Trophoblast cell (in vitro differentiated cells and primary cell): ENCODE results near the gene C7orf57.

ENCODE experiments used
- DNase-seq, 2 donors: peaks; one replicate each; pipeline ENCODE4 v3.0.0-alpha.2; 2016
- H2AFZ ChIP-seq: 2 replicates; pipeline ENCODE4 v1.6.1; 2013; ENCODE audit warnings: low read length, moderate library complexity, mild to moderate bottlenecking; ENCODE audit not compliant: insufficient read depth, poor library complexity
- H2AK5ac ChIP-seq: 2 replicates; pipeline ENCODE4 v1.6.1; 2013; ENCODE audit warnings: mild to moderate bottlenecking, low read length
- H2BK120ac ChIP-seq: 2 replicates; pipeline ENCODE4 v1.6.1; 2013; ENCODE audit warnings: low read length, mild to moderate bottlenecking, moderate library complexity; ENCODE audit not compliant: insufficient read depth, poor library complexity
- H2BK12ac ChIP-seq: 2 replicates; pipeline ENCODE4 v1.6.1; 2013; ENCODE audit warnings: mild to moderate bottlenecking, low read length, moderate library complexity
- H2BK5ac ChIP-seq: 2 replicates; pipeline ENCODE4 v1.6.1; 2013; ENCODE audit warnings: low read length, low read depth, moderate library complexity, mild to moderate bottlenecking; ENCODE audit not compliant: poor library complexity
- H3K14ac ChIP-seq: 2 replicates; pipeline ENCODE4 v1.6.1; 2013; ENCODE audit warnings: mild to moderate bottlenecking, low read length
- H3K18ac ChIP-seq: 2 replicates; pipeline ENCODE4 v1.6.1; 2013; ENCODE audit warnings: mild to moderate bottlenecking, low read length
- H3K23ac ChIP-seq: 2 replicates; pipeline ENCODE4 v1.6.1; 2013; ENCODE audit warnings: low read length
- H3K27ac ChIP-seq: 2 replicates; pipeline ENCODE4 v1.5.1; 2013; ENCODE audit warnings: low read depth, mild to moderate bottlenecking, inconsistent platforms, low read length, moderate library complexity
- H3K27me3 ChIP-seq: 2 replicates; pipeline ENCODE4 v1.6.1; 2013; ENCODE audit warnings: inconsistent platforms, mild to moderate bottlenecking, low read length, moderate library complexity; ENCODE audit not compliant: insufficient read depth
- H3K36me3 ChIP-seq, 2 experiments: 1 replicate in 1 of 2; 2 replicates in 1 of 2; pipeline ENCODE4 v1.6.1; 2013; ENCODE audit warnings: low read length in 2 of 2, mild to moderate bottlenecking in 2 of 2, moderate library complexity in 1 of 2; ENCODE audit not compliant: insufficient read depth in 2 of 2, control insufficient read depth in 1 of 2
- H3K4ac ChIP-seq: 2 replicates; pipeline ENCODE4 v1.6.1; 2013; ENCODE audit warnings: low read depth, mild to moderate bottlenecking, low read length, moderate library complexity
- H3K4me1 ChIP-seq, 2 experiments: 1 replicate in 1 of 2; 2 replicates in 1 of 2; pipeline ENCODE4 v1.6.1; 2013; ENCODE audit warnings: low read length in 2 of 2, mild to moderate bottlenecking in 2 of 2, moderate library complexity in 1 of 2; ENCODE audit not compliant: insufficient read depth in 2 of 2, control insufficient read depth in 1 of 2
- H3K4me2 ChIP-seq: 2 replicates; pipeline ENCODE4 v1.6.1; 2013; ENCODE audit warnings: inconsistent platforms, mild to moderate bottlenecking, low read length, moderate library complexity
- H3K4me3 ChIP-seq: 2 replicates; pipeline ENCODE4 v1.5.1; 2013; ENCODE audit warnings: mild to moderate bottlenecking, low read depth, low read length, inconsistent platforms
- H3K79me1 ChIP-seq: one replicate; pipeline ENCODE4 v1.6.1; 2013; ENCODE audit warnings: low read length
- H3K79me2 ChIP-seq: 2 replicates; pipeline ENCODE4 v1.6.1; 2013; ENCODE audit warnings: low read length, mild to moderate bottlenecking; ENCODE audit not compliant: control insufficient read depth, insufficient read depth, poor library complexity
- H3K9ac ChIP-seq: 2 replicates; pipeline ENCODE4 v1.6.1; 2013; ENCODE audit warnings: mild to moderate bottlenecking, low read length
- H3K9me3 ChIP-seq: 2 replicates; pipeline ENCODE4 v1.6.1; 2013; ENCODE audit warnings: low read depth, mild to moderate bottlenecking, control low read depth, inconsistent platforms, low read length; ENCODE audit not compliant: insufficient read depth
- H4K12ac ChIP-seq: 2 replicates; pipeline ENCODE4 v1.6.1; 2013; ENCODE audit warnings: low read depth, mild to moderate bottlenecking, low read length, moderate library complexity
- H4K8ac ChIP-seq: 2 replicates; pipeline ENCODE4 v1.6.1; 2013; ENCODE audit warnings: low read depth, mild to moderate bottlenecking, low read length, moderate library complexity
- H4K91ac ChIP-seq: one replicate; pipeline ENCODE4 v1.6.1; 2013; ENCODE audit warnings: low read depth, mild to moderate bottlenecking, low read length, moderate library complexity
- WGBS: extraction: QIAGEN DNeasy Blood & Tissue Kit; methylation state at CpG from one replicate; pipeline ENCODE4 v1.1.7; 2013; ENCODE audit warnings: missing lambda C conversion rate; ENCODE audit not compliant: insufficient read length, insufficient coverage; ENCODE audit errors: extremely low coverage; 5-methylcytosine and 5-hydroxymethylcytosine counted together

C7orf57 gene

GRCh38 chr7:48052748-48053147, 17.4 kb downstream of the C7orf57 start:
- Histone ChIP-seq H3K79me1 (no peaks in the 10 kb centered on the region), H4K91ac (no peak overlapping the region), H4K8ac (no peak overlapping the region), H2BK12ac (no peak overlapping the region), H3K36me3 (no peaks in the 10 kb centered on the region), H3K23ac (no peak overlapping the region), H3K27ac (no peak overlapping the region), H3K4ac (no peak overlapping the region), H3K14ac (no peak overlapping the region), H2AFZ (no peak overlapping the region), H3K9ac (no peak overlapping the region), H3K4me1 (peaks cover 2 to 4% of the 10 kb centered on the region in 2 experiments), H3K9me3 (no peaks in the 10 kb centered on the region), H2AK5ac (no peak overlapping the region), H3K4me2 (no peak overlapping the region), H3K18ac (no peak overlapping the region), H4K12ac (no peak overlapping the region), H3K4me3 (no peak overlapping the region), H3K27me3 (no peaks in the 10 kb centered on the region), H3K79me2 (no peaks in the 10 kb centered on the region), H2BK120ac (no peak overlapping the region), H2BK5ac (no peak overlapping the region)
- DNase-seq = peak; percentile 55 to 84
- WGBS = no CpG with 5 or more reads among the region's 8 CpGs

GRCh38 chr7:48053736-48054135, 18.4 kb downstream of the C7orf57 start:
- Histone ChIP-seq H3K9me3 (no peaks in the 10 kb centered on the region), H4K8ac (no peak overlapping the region), H2AK5ac (no peak overlapping the region), H3K14ac (no peak overlapping the region), H3K18ac (no peak overlapping the region), H3K79me2 (no peaks in the 10 kb centered on the region), H2AFZ (no peak overlapping the region), H3K27me3 (no peaks in the 10 kb centered on the region), H2BK120ac (no peak overlapping the region), H3K23ac (no peak overlapping the region), H3K4ac (no peak overlapping the region), H3K27ac (no peak overlapping the region), H3K9ac (no peak overlapping the region), H3K4me1 (peaks cover 2 to 4% of the 10 kb centered on the region in 2 experiments), H2BK12ac (no peak overlapping the region), H4K91ac (no peak overlapping the region), H2BK5ac (no peak overlapping the region), H3K36me3 (no peaks in the 10 kb centered on the region), H3K4me2 (no peak overlapping the region), H3K79me1 (no peaks in the 10 kb centered on the region), H4K12ac (no peak overlapping the region), H3K4me3 (no peak overlapping the region)
- WGBS = no CpG with 5 or more reads among the region's 2 CpGs
- DNase-seq = no peak

- Histone ChIP-seq H2BK5ac (no peak overlapping the region), H2AK5ac (no peak overlapping the region), H3K36me3 (no peaks in the 10 kb centered on the region), H3K23ac (no peak overlapping the region), H2AFZ (no peak overlapping the region), H3K9ac (no peak overlapping the region), H3K27me3 (no peaks in the 10 kb centered on the region), H3K27ac (no peak overlapping the region), H4K8ac (no peak overlapping the region), H3K79me1 (no peaks in the 10 kb centered on the region), H3K14ac (no peak overlapping the region), H3K79me2 (no peaks in the 10 kb centered on the region), H4K91ac (no peak overlapping the region), H3K4me1 (no peaks in the 10 kb centered on the region), H3K9me3 (no peaks in the 10 kb centered on the region), H2BK12ac (no peak overlapping the region), H2BK120ac (no peak overlapping the region), H3K4me3 (no peak overlapping the region), H3K4ac (no peak overlapping the region), H3K18ac (no peak overlapping the region), H3K4me2 (no peak overlapping the region), H4K12ac (no peak overlapping the region)
- WGBS = no CpG with 5 or more reads among the region's 2 CpGs
- no peak for DNase-seq
These were observed 23.6 kb downstream of the C7orf57 start for GRCh38 chr7:48058990-48059389.

GRCh38 chr7:48059706-48060105, 24.4 kb downstream of the C7orf57 start:
- H4K8ac ChIP-seq = no peak overlapping the region

More at GRCh38 chr7:48059706-48060105, 24.4 kb downstream of the C7orf57 start:
- Histone ChIP-seq H3K9ac (no peak overlapping the region), H3K79me2 (no peaks in the 10 kb centered on the region), H3K27ac (no peak overlapping the region), H4K12ac (no peak overlapping the region), H3K4me3 (no peak overlapping the region), H3K14ac (no peak overlapping the region), H3K4me2 (no peak overlapping the region), H2AK5ac (no peak overlapping the region), H3K27me3 (no peaks in the 10 kb centered on the region), H3K36me3 (no peaks in the 10 kb centered on the region), H3K23ac (no peak overlapping the region), H4K91ac (no peak overlapping the region), H2BK120ac (no peak overlapping the region), H3K4ac (no peak overlapping the region), H3K4me1 (no peaks in the 10 kb centered on the region), H2BK5ac (no peak overlapping the region), H3K9me3 (no peaks in the 10 kb centered on the region), H3K18ac (no peak overlapping the region), H2BK12ac (no peak overlapping the region), H3K79me1 (no peaks in the 10 kb centered on the region), H2AFZ (no peak overlapping the region)
- no CpG with 5 or more reads among the region's 5 CpGs for WGBS
- DNase-seq = no peak
